Esophagus squamous epithelium (tissue), 5 donors: ENCODE results near the gene TSPO. TPM values are rescaled to one million over a fixed set of nuclear protein-coding genes. Genes with fewer than 3 reads are reported as not detected.

Experiments used
- DNase-seq: peaks from one replicate; lab custom pipeline; 2025; lab: John Stamatoyannopoulos, UW
- H3K27ac ChIP-seq, 4 donors: fragments of 200-600 bp; sonication (generic); one replicate each; pipeline ENCODE4 v1.5.1; 2016 to 2019; ENCODE audit warnings: mild to moderate bottlenecking in 1 of 4
- H3K27me3 ChIP-seq, 4 donors: fragments of 200-600 bp; sonication (generic); 1 replicate in 3 of 4; 2 replicates in 1 of 4; pipeline versions ENCODE4 v1.5.1 to v1.6.0; 2017 to 2021; ENCODE audit warnings: antibody characterized with exemption in 1 of 4
- H3K36me3 ChIP-seq, 3 donors: fragments of 200-600 bp; sonication (generic); one replicate each; pipeline ENCODE4 v1.5.1; 2016 to 2019
- H3K4me1 ChIP-seq, 3 donors: fragments of 200-600 bp; sonication (generic); one replicate each; pipeline ENCODE4 v1.5.1; 2017 to 2019
- H3K4me3 ChIP-seq, 4 donors: fragments of 200-600 bp; sonication (generic); 1 replicate in 3 of 4; 2 replicates in 1 of 4; pipeline ENCODE4 v1.5.1; 2016 to 2019; ENCODE audit warnings: mild to moderate bottlenecking in 2 of 4, moderate library complexity in 1 of 4
- H3K9me3 ChIP-seq, 3 donors: fragments of 200-600 bp; sonication (generic); one replicate each; pipeline ENCODE4 v1.5.1; 2016 to 2019
- CTCF ChIP-seq, 6 experiments: fragments of 450-650 bp in 4 of 6; fragments of 200-600 bp in 2 of 6; sonication (generic) in 2 of 6; IDR thresholded peaks; one replicate each; pipeline ENCODE4 v1.5.1; 2016 to 2019; ENCODE audit warnings: antibody characterized with exemption in 6 of 6, mild to moderate bottlenecking in 4 of 6, moderate library complexity in 4 of 6
- POLR2A ChIP-seq, 4 donors: fragments of 450-650 bp; IDR thresholded peaks; one replicate each; pipeline ENCODE4 v1.6.1; 2017; ENCODE audit warnings: antibody characterized with exemption in 4 of 4, mild to moderate bottlenecking in 4 of 4, moderate library complexity in 3 of 4
- WGBS, 2 donors: methylation state at CpG; one replicate each; pipeline ENCODE4 v1.1.5; 2018; 5-methylcytosine and 5-hydroxymethylcytosine counted together
- intact Hi-C: fragments of 100-400 bp; cut with DNase I; formaldehyde crosslinking; loops from one replicate; pipeline ENCODE4 v1.15.0; 2022
- total RNA-seq, 4 donors: library from RNA; depleted of rRNA; stranded (reverse); fragments of >200 nt; gene quantifications; one replicate each; pipeline ENCODE4 v1.1.0, GENCODE V29; 2016
- donor health status: DM: yes; HTN: yes; CAD: no.

The TSPO gene
- total RNA-seq, 4 donors from 2014 or later, result 737 to 1,827 (median 875) TPM

- DNase-seq, result no peak
- TF ChIP-seq CTCF (IDR thresholded peaks at IDR 0.05) (no peak), POLR2A (IDR thresholded peaks at IDR 0.05) (no peak)
- intact Hi-C loops, result no loop called here
- no peaks in the 10 kb centered on the region for H3K36me3 ChIP-seq
- H3K27me3 ChIP-seq, result no peaks in the 10 kb centered on the region
- 0 to 40% methylated on average over 1 of the region's 6 CpGs for WGBS, 2 donors
- no peak overlapping the region for H3K4me3 ChIP-seq
- H3K9me3 ChIP-seq, result no peaks in the 10 kb centered on the region
- peaks cover 18 to 86% (median 32%) of the 10 kb centered on the region in 3 donors for H3K4me1 ChIP-seq
- peak overlapping the region; percentile 58 to 78 (median 70) for H3K27ac ChIP-seq
Measured at GRCh38 chr22:43148581-43148980, 2.8 kb upstream of the TSPO start.

GRCh38 chr22:43150731-43151206, 590 bp upstream of the TSPO start:
- Histone ChIP-seq H3K4me1 (peaks cover 28 to 86% (median 37%) of the 10 kb centered on the region in 3 donors), H3K9me3 (no peaks in the 10 kb centered on the region), H3K27ac (peak overlapping the region; percentile 93 to 98 (median 95)), H3K27me3 (no peaks in the 10 kb centered on the region), H3K36me3 (peaks cover 0 to 11% (median 0%) of the 10 kb centered on the region in 3 donors), H3K4me3 (peak overlapping the region; percentile 71 to 97 (median 84))
- DNase-seq, result no peak
- 11 to 69% methylated on average over 1 to 10 of the region's 15 CpGs for WGBS, 2 donors
- intact Hi-C loops, result no loop called here
- TF ChIP-seq POLR2A (IDR thresholded peaks at IDR 0.05) (no peak), CTCF (IDR thresholded peaks at IDR 0.05) (no peak)

- Histone ChIP-seq H3K36me3 (peaks cover 0 to 21% (median 0%) of the 10 kb centered on the region in 3 donors), H3K27ac (peak overlapping the region; percentile 93 to 98 (median 95)), H3K4me1 (peaks cover 28 to 91% (median 45%) of the 10 kb centered on the region in 3 donors), H3K9me3 (no peaks in the 10 kb centered on the region), H3K27me3 (no peaks in the 10 kb centered on the region), H3K4me3 (peak overlapping the region; percentile 71 to 97 (median 84))
- no peak for TF ChIP-seq POLR2A (IDR thresholded peaks at IDR 0.05)
- no peak for TF ChIP-seq CTCF (IDR thresholded peaks at IDR 0.05)
- no peak for DNase-seq
- intact Hi-C loops, result no loop called here
- 3% methylated on average over 6 of the region's 18 CpGs; no CpG with 5 or more reads in 1 of the 2 donors for WGBS, 2 donors
Measured at GRCh38 chr22:43152003-43152356, 621 bp downstream of the TSPO start.

GRCh38 chr22:43152357-43153071, 1.2 kb downstream of the TSPO start:
- intact Hi-C loops, result no loop called here
- WGBS, 2 donors, result 4 to 24% methylated on average over 3 to 5 of the region's 22 CpGs
- no peaks in the 10 kb centered on the region for H3K9me3 ChIP-seq

More at GRCh38 chr22:43152357-43153071, 1.2 kb downstream of the TSPO start:
- Histone ChIP-seq H3K4me3 (peak overlapping the region; percentile 71 to 97 (median 84)), H3K27ac (peak overlapping the region; percentile 93 to 98 (median 95)), H3K4me1 (peaks cover 28 to 92% (median 49%) of the 10 kb centered on the region in 3 donors), H3K36me3 (peaks cover 0 to 21% (median 0%) of the 10 kb centered on the region in 3 donors), H3K27me3 (no peaks in the 10 kb centered on the region)
- TF ChIP-seq POLR2A (IDR thresholded peaks at IDR 0.05) (peak in 2 of 4 donors; percentile 30 to 64), CTCF (IDR thresholded peaks at IDR 0.05) (no peak)
- peak; percentile 31 for DNase-seq
